GM21717 (cell line): ENCODE data around the gene SPAAR.
"Not testable (repeated sequence)": the region's sequence is repeated elsewhere in the genome, so short reads cannot be mapped to it uniquely, and the experiment has no call there.

ENCODE experiments used
- ATAC-seq: cut with Tn5 transposase; IDR thresholded peaks from one replicate; pipeline ENCODE4 v1.9.1; 2021; ENCODE audit warnings: mild to moderate bottlenecking, moderate library complexity; ENCODE audit not compliant: unreplicated experiment

The SPAAR gene

GRCh38 chr9:35909274-35909673, at the start of gene SPAAR:
Gene SPAAR (plus strand): TSS chr9:35909490. CDS start chr9:35910464, 974 bp downstream.
- ATAC-seq: no peak

GRCh38 chr9:35859990-35860339, 49.3 kb upstream of the SPAAR start:
- no peak for ATAC-seq

- ATAC-seq: no peak
These were observed 48.0 kb upstream of the SPAAR start for GRCh38 chr9:35861161-35861897.

- ATAC-seq: no peak
These were observed 47.0 kb upstream of the SPAAR start for GRCh38 chr9:35862328-35862727.

- ATAC-seq: no peak
These were observed 45.7 kb upstream of the SPAAR start for GRCh38 chr9:35863583-35863982.

- no peak for ATAC-seq
These were observed 44.5 kb upstream of the SPAAR start for GRCh38 chr9:35864695-35865255.

- ATAC-seq: no peak
These were observed 41.8 kb upstream of the SPAAR start for GRCh38 chr9:35867538-35867937.

- ATAC-seq: no peak
These were observed 40.4 kb upstream of the SPAAR start for GRCh38 chr9:35868933-35869332.

GRCh38 chr9:35869621-35870216, 39.6 kb upstream of the SPAAR start:
- ATAC-seq: no peak

- no peak for ATAC-seq
These were observed 38.9 kb upstream of the SPAAR start, which contains the start of gene OR13J1 for GRCh38 chr9:35870351-35870923. Gene OR13J1 (minus strand): TSS chr9:35870401. CDS start chr9:35870401, 0 bp downstream.

- no peak for ATAC-seq
These were observed 37.7 kb upstream of the SPAAR start for GRCh38 chr9:35871545-35871944.

- ATAC-seq: no peak
These were observed 36.8 kb upstream of the SPAAR start for GRCh38 chr9:35872505-35872904.

GRCh38 chr9:35882263-35882848, 26.9 kb upstream of the SPAAR start:
- no peak for ATAC-seq

- ATAC-seq: no peak
These were observed 26.3 kb upstream of the SPAAR start for GRCh38 chr9:35882996-35883395.

GRCh38 chr9:35884908-35885307, 24.4 kb upstream of the SPAAR start:
- ATAC-seq: not testable (repeated sequence)

- no peak for ATAC-seq
These were observed 17.6 kb upstream of the SPAAR start for GRCh38 chr9:35891646-35892045.

GRCh38 chr9:35892051-35892450, 17.2 kb upstream of the SPAAR start:
- ATAC-seq: no peak

GRCh38 chr9:35896570-35896969, 12.7 kb upstream of the SPAAR start:
- ATAC-seq: no peak

GRCh38 chr9:35897376-35898099, 11.8 kb upstream of the SPAAR start:
- not testable (repeated sequence) for ATAC-seq

GRCh38 chr9:35898337-35898736, 11.0 kb upstream of the SPAAR start:
- ATAC-seq: no peak

- no peak for ATAC-seq
These were observed 10.3 kb upstream of the SPAAR start for GRCh38 chr9:35899021-35899420.
